SJCRH30 (cell line): ENCODE data around the gene FBP1. TPM values are rescaled to one million over a fixed set of nuclear protein-coding genes. Genes with fewer than 3 reads are reported as not detected.

ENCODE experiments used
- DNase-seq, 2 experiments: peaks; one replicate each; pipeline ENCODE4 v3.0.0-alpha.2; 2015 to 2020
- H3K27ac ChIP-seq: fragments of 250-450 bp; sonication (Bioruptor Pico); 2 replicates; pipeline ENCODE4 v1.5.1; 2020; ENCODE audit warnings: mild to moderate bottlenecking, moderate library complexity
- H3K27me3 ChIP-seq: fragments of 250-450 bp; sonication (Bioruptor Pico); 2 replicates; pipeline ENCODE4 v1.5.1; 2020; ENCODE audit warnings: mild to moderate bottlenecking, moderate library complexity
- H3K36me3 ChIP-seq: fragments of 250-450 bp; sonication (Bioruptor Pico); 2 replicates; pipeline ENCODE4 v1.5.1; 2020; ENCODE audit warnings: mild to moderate bottlenecking, moderate library complexity
- H3K4me1 ChIP-seq: fragments of 250-450 bp; sonication (Bioruptor Pico); 2 replicates; pipeline ENCODE4 v1.5.1; 2020; ENCODE audit warnings: mild to moderate bottlenecking, moderate library complexity
- H3K4me3 ChIP-seq: fragments of 250-450 bp; sonication (Bioruptor Pico); 2 replicates; pipeline ENCODE4 v1.5.1; 2020; ENCODE audit warnings: mild to moderate bottlenecking, moderate library complexity
- H3K9me3 ChIP-seq: fragments of 250-450 bp; sonication (Bioruptor Pico); replicated peaks from 2 replicates; pipeline ENCODE4 v1.5.1; 2020; ENCODE audit warnings: mild to moderate bottlenecking, moderate library complexity
- total RNA-seq: library from RNA; depleted of rRNA; stranded (reverse); fragments of >200 nt; shearing (Covaris generic); gene quantifications from 2 replicates; pipeline ENCODE4 v1.2.3, GENCODE V29; 2014; rRNA removed

Gene FBP1
- total RNA-seq, 1 experiment from 2014 or later: not detected

GRCh38 chr9:94554439-94555331, 84.6 kb downstream of the FBP1 start, which contains the start of gene PCAT7:
Gene PCAT7, plus strand, starts transcription at chr9:94555083.
- Histone ChIP-seq H3K27ac (no peak within 1 kb of the TSS), H3K27me3 (no peaks in the 10 kb centered on the region), H3K9me3 (peaks cover 3% of the 10 kb centered on the region; the same call in 1 of the 2 replicates), H3K4me1 (peaks cover 7% of the 10 kb centered on the region; the same call in 1 of the 2 replicates), H3K4me3 (no peak within 1 kb of the TSS), H3K36me3 (no peaks in the 10 kb centered on the region)
- DNase-seq: peak; percentile 25 to 42

GRCh38 chr9:94554078-94554438, 85.3 kb downstream of the FBP1 start:
- DNase-seq: no peak
- Histone ChIP-seq H3K27ac (no peak overlapping the region), H3K36me3 (no peaks in the 10 kb centered on the region), H3K27me3 (no peaks in the 10 kb centered on the region), H3K4me1 (peaks cover 10% of the 10 kb centered on the region; the same call in 1 of the 2 replicates), H3K9me3 (peaks cover 3% of the 10 kb centered on the region; the same call in 1 of the 2 replicates), H3K4me3 (no peak overlapping the region)

Other genes starting within 250 kb of the FBP1 start
- not detected in 2 replicates for gene PCAT7, start 84.4 kb downstream of the FBP1 start, total RNA-seq
- gene FBP2, start 45.7 kb downstream of the FBP1 start, total RNA-seq: not detected in 2 replicates
- 79.5 and 83.2 TPM in 2 replicates for gene AOPEP, start 87.2 kb upstream of the FBP1 start, total RNA-seq